CD4-positive, alpha-beta T cell treated with Interferon gamma for 1 hour (primary cell): ENCODE measurements around the gene ARHGAP24.

ENCODE experiments used
- DNase-seq: peaks from one replicate; pipeline ENCODE4 v3.0.0-alpha.2; 2020

The ARHGAP24 gene

DNA sequence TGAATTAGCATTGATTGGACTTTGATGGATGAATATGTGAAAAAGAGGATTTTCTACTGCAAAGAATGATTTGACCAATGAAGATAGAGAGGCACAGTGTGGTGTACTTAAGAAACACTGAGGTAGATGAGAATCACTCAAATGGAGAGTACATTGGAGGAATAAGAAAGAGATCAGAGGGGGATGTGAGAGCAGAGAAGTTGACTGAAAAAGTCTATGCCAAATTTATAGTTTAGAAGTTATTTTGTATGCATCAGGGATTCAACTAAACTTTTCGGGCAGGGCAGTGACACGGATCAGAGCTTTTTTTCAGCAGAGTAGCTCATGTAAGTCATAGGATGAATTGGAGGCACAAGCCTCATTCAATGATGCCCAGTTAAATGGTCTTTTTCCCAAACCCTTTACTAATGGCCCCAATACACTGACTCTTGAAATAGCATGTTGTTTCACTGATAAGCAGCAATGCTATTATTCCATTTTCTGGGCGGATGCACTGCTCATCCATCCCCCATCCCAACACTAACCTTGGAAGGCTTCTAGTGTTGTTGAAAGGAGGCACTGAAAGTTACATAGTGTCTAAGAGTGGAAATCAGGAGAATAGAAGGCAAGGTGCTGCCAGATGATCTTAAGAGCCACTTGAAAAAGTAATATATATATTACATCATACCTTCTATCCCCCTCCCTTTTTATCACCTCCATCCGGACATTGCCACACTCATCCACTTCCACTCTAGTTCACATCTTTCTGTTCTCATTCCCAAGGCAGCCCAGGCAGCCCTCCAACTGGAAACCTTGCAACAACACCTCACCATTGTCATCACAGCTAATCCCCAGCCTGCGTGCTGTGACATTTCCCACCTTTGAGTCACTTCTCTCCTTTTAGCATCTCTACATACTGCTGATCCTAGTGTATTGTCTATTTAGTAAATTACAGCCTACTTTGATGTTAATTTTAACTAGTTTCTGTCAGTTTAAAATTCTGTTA, 46.1 kb downstream of the ARHGAP24 start:
- DNase-seq = no peak

DNA sequence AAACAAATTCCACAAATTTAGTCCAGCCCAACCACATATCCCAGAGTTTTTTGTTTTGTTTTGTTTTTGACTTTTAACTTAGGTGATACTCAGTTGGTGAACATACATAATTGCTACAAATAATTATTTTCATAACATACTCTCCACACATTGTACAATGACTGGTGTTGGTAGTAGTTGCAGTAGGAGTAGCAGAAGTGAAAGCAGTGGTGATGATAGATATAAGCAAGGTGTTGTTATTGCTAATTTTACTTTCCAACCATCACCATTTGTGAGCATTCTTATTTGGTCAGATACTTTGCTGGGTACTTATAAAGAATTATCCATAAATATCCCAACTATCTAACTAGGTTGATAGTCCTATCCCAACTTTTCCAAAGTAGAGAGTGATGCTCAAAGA, 47.3 kb downstream of the ARHGAP24 start:
- no peak for DNase-seq

DNA sequence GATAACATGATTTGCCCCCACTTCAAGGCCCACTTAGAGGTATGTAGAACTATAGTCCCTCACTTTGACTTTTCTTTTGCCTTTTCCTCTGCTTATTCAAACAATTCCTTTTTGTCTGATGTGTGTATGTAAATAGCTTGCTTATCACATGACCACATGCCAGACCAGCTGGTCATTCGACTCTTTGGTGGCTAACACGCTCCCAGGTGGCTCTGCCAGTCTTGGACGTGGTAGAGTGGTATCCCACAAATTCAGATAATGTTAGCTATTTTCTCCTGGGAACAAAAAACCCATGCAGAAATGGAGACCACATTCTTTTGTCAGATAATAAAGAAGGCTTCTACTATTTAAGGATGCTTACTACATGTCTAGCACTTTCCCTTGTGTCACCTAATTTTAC, 47.9 kb downstream of the ARHGAP24 start:
- DNase-seq = no peak

DNA sequence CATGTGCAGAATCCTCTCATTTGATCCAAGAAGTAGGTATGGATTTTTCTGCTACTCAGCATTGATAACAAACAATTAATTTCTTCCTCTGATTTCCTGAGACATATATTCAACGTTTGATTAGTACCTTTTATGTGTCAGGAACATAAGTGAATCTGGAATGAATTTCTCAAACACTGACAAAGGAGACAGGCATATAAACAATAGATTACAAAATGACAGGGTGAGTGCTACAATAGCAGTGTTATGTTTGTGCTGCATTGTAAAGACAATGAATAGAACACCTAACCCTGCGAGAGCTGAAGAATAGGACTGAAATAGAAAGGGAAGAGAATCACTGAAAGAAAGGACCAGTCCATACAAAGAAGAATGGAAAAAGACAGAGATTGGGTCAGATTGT, 52.9 kb downstream of the ARHGAP24 start:
- DNase-seq = no peak

DNA sequence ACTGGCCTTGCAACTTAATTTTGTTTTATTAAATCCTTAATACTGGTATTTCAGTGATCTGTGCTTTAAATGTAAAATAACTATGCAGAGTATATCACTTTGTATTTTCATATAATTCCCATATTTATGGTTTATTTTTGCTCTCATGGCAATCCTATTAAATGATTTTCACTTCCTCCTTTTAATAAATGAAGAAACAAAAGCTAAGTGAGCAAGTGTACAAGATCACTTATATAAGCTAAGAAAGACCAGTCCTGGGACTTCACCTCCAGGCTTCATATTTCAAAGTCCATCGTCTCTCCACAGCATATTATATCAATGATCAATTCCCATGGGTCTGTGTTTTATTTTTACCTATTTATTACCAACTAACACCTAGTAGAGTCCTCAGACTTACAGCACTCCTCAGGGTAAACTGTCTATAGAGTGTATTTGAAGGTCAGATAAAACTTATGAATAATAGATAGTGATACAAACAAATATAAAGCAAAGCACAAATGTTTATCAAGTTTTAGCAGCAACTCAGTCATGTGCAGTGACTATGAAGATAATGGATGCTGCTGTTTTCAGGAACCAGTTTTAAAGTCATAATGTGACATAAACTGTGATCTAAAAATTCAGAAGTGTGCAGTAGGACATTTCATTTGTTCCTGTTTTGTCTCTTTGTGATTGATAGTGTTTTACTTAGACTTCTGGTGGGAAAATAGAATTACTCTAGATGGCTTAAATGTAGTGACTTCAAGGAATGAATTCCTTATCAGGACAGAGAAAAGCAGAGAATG, 56.8 kb downstream of the ARHGAP24 start:
- no peak for DNase-seq

DNA sequence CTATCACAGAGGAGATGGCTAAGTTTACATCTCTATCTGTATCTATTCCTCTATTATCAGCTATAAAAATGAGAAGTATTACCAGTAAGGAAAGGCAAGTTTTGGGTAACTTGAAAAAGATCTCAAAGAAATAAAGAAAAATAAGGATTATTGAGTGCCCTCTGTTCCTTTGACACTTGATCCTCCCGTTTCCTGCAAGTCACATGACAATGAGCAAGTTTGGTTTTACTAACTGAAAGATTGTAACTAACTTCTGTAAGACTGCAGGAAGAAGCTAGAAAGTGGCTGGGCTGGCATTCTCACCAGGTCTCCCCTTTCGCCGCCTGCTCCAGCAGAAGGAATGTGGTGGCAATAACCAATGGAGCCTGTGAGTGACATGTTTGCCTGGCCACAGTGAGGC, 59.2 kb downstream of the ARHGAP24 start:
- no peak for DNase-seq

DNA sequence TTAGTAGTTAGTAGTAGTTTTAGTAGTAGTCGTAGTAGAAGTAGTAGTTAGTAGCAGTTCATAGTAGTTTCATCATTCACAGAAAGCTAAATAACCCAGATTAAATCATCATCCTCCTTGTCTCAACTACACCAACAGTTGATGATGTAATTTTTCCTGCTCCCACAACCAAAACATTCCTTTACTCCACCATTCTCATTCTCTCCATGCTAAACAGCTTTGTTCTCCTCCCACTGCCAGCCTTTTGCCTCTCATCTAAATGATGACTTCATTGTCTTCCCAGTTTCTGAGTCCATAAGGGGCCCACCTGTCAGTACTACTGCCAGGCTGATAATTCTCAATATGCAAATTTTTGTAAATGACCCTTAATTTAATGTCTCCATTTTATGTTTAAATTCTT, 68.9 kb downstream of the ARHGAP24 start:
- no peak for DNase-seq

DNA sequence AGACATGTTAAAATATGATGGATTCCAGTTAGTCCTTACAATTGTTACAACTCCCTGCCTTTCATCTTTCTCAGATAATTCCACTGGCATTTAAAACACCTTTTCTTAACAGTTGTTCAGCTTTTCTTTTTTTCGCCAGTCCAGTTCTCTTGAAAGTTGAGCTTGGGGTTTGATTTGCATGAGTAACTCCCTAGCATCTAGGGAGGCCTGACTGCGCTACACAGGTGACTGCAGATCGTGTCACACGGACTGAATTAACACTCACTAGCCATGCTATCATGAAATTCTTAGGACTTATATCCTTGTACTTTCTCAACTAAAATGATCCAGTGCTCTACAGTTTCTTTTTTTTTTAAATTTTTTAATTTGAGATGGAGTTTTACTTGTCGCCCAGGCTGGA, 69.8 kb downstream of the ARHGAP24 start:
- DNase-seq = no peak

DNA sequence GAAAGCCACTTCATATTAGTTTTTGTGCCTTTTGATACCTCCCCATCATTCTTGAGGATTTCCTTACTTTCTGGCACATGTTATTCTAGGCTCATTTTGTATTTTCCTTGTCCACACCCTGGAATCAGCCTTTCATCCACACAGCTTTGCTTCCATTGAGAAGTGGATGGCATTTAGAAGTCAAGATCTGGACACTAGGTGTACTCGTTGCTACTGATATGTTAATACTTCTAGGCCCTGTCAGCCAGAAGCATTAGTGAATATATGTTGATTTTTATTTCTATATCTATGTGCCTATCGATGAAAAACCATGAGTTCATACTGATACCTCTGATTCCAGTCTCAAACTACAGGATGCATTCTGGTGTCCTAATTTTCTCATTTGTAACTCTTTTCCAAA, 73.2 kb downstream of the ARHGAP24 start:
- DNase-seq = no peak

DNA sequence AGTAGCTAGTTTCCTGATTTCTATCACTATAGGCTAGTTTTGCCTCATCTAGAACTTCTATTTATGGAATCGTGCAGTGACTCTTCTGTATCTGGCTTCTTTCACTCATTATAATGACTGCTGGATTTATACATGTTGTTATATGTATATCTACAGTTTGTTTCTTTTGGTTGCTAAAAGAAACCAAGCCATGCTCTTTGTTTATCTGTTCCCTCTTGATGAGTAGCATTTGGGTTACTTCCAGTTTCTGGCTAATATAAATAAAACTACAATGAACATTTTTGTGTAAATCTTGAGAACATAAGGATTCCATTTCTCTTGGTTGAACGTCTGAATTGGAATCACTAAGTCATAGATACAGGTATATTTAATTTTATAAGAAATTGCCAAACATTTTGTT, 73.9 kb downstream of the ARHGAP24 start:
- no peak for DNase-seq

DNA sequence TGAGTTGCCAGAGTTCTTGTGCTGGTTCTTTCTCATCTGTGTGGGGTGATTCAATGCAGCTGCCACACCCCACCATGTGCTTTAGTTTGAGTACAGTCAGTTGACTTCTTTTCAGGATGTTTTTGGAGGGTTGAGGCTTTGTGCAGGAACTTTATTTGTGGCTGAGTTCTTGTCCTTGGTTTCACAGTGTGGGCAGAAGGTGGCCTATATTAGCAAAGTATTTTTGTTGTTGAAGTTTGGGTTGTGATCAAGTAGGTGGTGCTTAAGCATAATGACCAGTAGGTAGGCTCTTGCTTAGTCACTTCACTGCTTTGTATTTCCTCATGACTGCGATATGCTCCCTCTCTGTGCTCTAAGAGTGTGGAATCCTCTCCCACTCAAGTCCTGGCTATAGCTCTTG, 80.3 kb downstream of the ARHGAP24 start:
- no peak for DNase-seq

DNA sequence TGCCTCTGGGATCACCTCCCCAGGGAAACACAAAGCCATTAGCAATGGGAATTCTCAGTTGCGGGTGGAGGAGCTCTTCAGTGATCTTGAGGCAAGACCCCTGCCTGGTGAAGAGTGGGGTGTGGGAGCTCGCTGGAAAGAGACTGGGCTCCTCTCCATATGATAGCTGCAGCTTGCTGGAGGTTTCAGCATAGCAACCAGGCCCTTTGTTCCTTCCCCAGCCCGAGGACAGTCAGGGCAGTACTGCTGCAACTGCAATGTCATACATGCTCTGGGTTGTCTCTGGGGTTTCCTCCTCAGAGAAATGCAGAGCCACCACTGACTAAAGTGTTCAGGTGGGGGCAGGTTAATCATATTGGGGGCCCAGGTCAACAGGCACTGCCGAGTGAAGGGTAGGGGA, 81.3 kb downstream of the ARHGAP24 start:
- no peak for DNase-seq

DNA sequence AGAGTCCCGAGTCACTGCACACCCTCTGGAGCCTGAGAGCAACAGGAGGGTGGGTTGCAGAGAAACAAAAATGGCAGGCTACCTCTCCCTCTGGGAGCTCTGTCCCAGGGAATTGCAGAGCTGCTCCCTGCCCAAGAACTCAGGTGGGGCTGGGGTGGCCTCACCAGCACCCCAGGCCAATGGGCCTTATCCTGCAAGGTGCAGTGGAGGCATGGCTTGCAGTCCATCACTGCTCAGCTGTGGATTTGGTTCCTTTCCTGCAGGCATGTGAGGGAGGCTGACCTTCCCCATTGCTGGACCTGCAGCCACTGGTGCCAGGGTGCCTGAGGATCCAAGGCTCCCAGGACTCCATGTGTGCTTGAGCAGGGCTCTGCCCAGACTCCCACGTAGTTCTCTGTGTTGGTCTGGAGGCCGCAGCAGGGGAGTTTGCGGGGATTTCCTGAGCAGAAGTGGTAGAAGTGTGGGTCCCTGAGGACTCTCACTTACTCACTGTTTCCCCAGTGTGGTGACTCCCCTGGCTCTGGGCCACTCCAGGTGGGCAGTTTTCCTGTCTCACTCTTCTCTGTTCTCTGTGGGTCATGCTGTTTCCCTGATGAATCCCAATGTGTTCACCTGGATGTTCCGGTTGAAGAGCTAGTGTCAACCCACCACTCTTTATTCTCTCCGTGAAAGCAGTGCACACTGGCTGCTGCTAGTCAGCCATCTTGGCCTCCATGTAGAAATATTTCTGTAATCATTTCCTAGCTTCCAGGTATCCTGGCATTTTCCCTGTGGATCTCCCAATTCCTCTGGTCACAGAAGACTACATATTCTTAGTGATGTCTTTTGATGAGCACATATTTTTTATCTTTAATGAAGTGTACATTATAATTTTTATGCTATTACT, 82.3 kb downstream of the ARHGAP24 start:
- DNase-seq = peak; percentile 56

DNA sequence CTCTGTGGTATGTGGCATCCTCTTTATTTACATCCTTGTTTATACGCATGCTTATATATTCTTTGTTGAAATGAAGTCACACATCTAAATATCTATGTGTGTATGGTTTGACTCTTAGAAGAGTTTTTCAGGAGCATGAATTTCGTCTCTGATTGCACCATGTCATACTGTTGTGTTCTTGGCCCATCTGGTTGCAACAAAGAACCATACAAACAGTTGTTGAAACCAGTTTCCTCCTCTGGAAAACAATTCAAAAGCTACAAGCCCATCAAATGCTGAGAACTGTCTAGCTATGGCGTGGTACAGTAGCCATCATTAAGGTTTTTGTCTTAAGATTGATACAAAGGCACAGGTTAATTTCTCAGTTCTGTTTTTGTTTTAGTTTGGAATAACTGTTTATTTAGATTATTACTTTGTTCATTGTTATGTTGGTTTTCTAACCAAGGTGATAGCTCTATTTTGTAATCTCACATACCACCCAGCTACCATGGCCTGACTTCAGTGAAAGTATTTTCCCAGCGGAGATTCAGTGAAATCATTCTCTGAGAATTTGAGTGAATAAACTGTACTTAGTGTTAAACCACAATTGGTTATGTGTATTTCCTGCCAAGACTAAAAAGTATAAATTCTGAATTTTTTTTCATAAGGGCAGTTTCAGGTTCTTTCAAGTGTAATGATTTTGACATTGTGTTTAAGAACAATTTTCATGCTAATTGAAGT, 91.0 kb downstream of the ARHGAP24 start:
- no peak for DNase-seq

DNA sequence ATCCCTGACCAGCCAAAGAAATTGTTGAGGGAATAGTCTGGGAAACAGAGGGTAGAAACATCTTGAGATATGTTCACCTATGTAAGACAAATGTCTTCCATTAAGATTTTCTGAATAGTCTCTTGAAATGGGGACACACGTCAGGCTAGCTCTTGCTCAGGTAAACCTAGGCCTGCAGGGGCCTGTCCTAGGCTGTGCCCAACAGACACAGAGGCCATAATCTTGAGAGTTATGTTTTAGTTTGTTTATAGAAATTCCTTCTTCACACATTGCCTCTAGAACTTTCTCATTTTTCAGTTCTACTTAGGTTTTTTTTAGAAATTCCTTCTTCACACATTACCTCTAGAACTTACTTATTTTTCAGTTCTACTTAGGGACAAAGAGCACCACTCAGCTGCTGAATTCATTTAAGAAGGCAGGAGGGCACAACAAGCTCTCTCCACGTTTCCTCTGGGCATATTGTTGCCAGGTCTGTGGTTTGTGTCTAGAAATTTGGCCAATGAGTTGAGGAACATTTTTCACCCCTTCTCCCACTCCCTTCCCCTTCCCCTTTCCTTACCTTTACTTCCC, 94.9 kb downstream of the ARHGAP24 start:
- no peak for DNase-seq

DNA sequence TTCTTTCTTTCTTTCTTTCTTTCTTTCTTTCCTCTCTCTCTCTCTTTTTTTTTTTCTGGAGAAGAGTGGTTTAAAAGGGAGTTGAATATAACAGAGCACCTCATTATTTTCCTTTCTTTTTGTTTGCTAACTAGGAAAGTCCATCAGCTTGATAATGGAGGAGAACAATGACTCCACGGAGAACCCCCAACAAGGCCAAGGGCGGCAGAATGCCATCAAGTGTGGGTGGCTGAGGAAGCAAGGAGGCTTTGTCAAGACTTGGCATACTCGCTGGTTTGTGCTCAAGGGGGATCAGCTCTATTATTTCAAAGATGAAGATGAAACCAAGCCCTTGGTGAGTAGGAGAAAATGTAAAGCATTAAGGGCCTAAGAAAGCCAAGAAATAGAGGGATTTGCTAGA, 95.4 kb downstream of the ARHGAP24 start:
- DNase-seq = no peak

DNA sequence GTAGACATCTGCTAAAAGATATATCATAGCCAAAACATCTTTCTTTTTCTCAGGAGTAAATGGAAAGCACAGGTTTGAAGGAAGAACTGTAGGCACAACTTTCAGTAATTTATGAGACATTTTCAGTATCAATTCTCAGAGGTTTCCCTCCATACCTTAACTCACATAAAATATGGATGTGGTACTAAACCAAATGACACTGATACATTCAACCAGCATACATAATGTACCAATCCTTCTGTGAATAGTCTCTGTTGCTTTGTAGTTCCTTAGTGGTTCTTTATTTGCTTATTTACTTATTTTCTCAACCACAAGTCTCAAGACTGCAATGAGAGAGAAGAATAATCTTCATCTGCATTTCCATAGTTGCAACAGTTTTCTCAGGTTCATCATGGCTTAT, 96.1 kb downstream of the ARHGAP24 start:
- DNase-seq = no peak

DNA sequence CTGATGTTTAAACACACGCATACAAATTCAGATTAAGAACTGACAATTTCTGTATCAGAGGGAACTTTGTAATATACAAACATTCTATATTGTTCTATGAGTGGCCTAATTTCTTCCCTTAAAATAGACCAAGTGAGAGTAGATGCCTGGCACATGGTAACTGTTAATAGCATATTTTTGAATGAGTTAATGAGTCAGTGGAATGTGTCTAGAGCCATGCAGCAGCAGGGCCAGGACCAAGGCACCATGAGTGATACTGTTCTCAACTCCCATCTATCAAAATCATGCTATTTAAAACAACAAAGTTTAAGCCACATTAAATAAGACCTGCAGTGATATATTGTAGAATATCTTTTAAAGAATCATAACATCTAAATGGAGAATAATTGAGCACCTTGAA, 98.3 kb downstream of the ARHGAP24 start:
- no peak for DNase-seq

DNA sequence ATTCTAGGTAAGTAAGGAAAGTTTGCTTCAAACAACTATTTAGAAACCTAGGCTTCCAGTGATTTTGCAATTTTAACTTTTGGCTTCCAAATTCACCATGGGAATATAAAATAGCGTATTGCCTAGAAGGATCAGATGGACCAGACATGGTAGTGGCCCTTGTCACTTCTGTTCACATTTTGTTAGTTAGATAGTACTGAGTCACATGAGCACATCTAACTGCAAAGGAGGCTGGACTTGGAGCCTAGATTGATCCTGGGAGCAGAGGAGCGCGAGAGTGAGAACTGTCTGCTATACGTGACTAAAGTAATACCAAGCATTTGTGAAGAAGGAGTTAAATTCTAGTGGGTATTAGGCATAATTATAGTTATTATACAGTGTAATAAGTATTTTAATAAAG, 102.4 kb downstream of the ARHGAP24 start:
- no peak for DNase-seq

DNA sequence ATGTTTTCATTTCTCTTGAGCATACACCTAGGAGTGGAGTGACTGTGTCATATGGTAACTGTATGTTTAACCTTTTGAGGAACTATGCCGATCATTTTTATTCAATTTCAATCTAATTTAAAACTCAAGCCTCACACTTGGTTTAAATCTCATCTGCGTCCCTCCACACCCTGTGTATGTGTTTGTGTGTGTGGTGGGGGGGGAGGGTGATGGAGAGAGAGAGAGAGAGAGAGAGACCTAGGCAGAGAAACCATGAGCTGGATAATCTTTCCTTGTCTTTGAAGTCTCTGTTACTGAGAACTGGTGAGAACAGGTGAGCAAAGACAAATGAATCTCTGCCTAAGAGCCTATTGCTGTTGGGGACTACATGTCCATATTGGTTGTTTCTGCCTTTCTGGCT, 105.0 kb downstream of the ARHGAP24 start:
- DNase-seq = no peak

DNA sequence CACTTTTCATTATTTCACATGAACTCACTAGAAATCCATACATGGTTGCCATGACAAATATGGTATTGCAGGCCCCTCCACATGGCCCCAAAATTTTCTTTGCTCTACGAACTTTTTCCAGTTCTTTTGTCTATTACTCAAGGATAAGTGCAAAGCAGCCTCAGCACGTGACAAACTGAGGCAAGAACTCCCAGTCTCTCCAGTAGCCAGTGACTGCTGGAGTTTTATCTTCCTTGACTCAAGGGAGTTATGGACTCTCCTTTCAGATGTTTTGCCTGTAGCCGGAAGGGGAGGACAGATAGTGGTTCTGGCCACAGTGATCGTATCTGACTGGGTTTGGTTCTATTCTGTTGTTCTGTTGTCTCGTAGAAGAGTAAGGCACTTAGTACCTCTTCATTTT, 105.5 kb downstream of the ARHGAP24 start:
- no peak for DNase-seq

DNA sequence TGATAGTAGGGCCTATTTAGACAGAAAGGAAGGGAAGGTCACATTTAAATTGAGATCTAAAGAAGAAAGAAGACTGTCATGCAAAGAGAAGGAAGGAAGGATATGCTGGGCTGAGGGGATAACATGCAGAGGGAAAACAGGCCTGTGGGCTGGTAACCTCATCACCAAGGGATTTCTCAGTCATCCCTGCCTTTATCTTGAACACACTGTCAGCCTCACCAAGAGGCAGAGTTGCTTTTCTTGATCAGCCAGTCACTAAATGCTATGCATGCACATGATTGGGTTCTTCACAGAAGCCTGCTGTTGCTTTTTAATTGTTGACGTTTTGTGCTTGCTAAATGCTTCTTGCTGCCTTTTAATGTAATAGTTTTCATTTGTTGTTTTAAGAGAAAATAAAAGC, 113.0 kb downstream of the ARHGAP24 start:
- no peak for DNase-seq
